NOMO-1 treated with DMSO at 0.1 percent for 48 hours (cell line): ENCODE measurements around the gene PRR12.

Experiments used
- DNase-seq: peaks from one replicate; lab custom pipeline; 2025; ENCODE audit not compliant: unreplicated experiment; lab: John Stamatoyannopoulos, UW

The PRR12 gene

DNA sequence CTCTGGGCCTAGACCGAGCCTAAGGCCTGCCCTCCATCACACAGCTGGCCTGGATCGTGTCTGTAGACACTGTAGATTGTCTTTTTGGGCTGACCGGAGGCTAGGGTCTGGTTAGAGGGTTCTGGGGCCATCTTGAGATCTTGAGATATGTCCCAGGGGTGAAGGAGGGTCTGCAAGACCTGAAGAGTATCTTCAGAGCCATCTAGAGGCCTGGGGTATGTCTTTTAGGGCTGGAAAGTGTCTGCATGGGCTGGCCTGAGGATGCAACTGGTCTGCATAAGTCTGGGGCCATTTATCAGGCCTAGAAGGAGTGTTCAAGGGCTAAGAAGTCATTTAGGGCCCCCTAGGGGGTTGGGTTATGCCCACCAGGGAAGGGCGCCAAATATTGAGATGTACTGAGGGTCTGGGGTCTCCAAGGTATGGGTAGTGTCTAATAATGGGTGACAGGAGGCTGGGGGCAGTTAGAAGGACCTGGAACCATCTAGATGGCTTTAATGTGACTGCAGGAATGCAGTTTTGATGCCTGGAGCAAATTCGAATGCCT, 51.6 kb downstream of the PRR12 start:
- DNase-seq = no peak

- DNase-seq = no peak
Observed at GRCh38 chr19:49643466-49643865, 52.5 kb downstream of the PRR12 start.

DNA sequence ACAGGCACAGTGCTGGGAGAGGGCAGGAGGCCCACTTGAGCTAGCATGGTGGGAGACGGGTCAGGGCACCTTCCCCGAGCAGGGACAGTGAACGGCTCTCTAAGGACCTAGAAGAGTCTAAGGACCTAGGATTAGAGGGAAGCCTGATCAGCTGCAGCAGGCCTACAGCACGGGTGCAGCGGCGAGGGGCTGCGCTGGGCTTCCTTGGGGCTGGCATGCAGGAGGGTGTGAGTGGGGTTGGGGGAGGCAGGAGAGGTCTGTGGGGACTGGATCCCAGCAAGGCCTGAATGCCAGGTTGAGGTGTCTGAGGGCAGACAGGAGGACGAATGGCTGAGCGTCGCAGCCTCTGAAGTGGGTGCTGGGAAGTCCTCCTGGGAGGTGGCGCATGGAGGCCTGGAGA, 54.6 kb downstream of the PRR12 start:
- no peak for DNase-seq

GRCh38 chr19:49645995-49646394, 55.0 kb downstream of the PRR12 start:
- no peak for DNase-seq

DNA sequence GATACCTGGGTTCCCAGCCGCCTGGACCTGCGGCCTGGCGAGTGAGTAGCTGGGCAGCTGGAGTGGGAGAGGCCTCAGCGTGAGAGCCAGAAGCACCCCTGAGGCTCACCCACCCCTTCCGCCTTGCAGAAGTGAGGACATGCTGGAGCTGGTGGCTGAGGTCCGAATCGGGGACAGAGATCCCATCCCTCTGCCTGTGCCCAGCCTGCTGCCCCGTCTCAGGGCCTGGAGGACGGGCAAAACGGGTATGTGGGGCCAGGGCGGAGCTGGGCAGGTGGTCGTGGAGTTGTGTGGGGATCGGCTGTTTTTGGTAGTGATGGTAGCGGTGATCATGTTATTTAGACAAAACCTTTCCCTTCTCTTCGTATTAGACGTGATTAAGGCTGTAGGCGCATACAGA, 55.6 kb downstream of the PRR12 start:
- no peak for DNase-seq

- no peak for DNase-seq
Observed at GRCh38 chr19:49651029-49651819, 60.2 kb downstream of the PRR12 start.

- no peak for DNase-seq
Observed at GRCh38 chr19:49651820-49652550, 61.0 kb downstream of the PRR12 start.

- no peak for DNase-seq
Observed at GRCh38 chr19:49652551-49653465, 61.8 kb downstream of the PRR12 start.

DNA sequence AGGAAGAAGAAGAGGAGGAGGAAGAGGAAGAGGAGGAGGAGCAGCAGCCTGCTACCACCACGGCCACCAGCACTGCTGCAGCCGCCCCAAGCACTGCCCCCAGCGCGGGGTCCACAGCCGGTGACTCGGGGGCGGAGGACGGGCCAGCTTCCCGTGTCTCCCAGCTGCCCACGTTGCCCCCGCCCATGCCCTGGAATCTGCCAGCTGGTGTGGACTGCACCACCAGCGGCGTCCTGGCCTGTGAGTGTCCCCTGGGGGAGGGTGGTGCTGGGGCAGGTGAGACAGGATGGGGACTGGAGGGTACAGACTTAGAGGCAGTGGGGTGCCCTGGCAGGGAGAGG, 62.5 kb downstream of the PRR12 start:
- no peak for DNase-seq

DNA sequence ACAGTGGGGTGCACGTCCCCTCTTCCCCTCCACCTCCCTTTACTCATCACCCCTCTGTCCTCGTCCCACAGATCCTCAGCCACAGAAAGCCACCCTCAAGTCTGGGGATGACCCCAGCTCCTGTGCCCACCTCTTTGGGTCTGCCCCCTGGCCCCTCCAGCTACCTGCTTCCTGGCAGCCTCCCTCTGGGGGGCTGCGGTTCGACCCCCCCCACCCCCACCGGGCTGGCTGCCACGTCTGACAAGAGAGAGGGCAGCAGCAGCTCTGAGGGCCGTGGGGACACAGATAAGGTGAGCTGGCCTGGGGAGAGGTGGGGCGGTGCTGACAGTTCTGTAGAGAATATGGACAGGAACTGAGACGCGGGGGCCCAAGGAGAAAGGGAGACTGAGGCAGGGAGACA, 63.6 kb downstream of the PRR12 start:
- no peak for DNase-seq

DNA sequence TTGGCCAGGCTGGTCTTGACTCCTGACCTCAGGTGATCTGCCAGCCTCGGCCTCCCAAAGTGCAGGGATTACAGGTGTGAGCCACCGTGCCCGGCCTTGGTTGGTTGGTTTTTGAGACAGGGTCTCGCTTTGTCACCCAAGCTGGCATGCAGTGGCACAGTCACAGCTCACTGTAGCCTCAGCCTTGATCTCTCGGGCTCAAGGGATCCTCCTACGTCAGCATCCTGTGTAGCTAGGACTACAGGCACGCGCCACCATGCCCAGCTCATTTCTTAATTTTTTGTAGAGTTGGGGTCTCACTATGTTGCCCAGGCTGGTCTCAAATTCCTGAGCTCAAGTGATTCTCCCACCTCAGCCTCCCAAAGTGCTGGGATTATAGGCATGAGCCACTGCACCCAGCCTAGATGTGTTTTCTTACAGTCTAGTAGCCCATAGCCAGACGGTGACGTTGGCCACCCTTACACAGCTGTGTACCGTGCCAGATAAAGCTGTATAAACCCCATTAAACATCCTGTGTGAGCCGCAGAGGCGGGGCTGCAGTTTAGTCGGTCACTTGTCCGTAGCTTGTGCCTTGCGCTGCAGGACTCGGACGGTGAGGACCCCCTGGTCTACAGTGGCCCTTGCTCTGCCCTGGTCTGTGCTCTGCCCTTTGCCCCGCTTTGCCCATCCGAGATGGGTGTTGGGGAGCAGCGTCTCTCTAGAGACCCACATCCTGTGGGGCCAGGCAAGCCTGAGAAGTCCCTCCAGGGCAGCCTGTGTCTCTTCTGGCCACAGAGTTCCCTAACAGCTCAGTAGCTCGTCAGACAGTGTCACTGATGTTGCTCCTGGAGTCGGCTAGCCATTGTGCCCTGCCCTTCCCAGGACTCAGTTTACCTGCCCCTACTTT, 64.8 kb downstream of the PRR12 start:
- DNase-seq = no peak

GRCh38 chr19:49656456-49657109, 65.6 kb downstream of the PRR12 start:
- DNase-seq = no peak

GRCh38 chr19:49657493-49658138, 66.6 kb downstream of the PRR12 start:
- no peak for DNase-seq

- no peak for DNase-seq
Observed at GRCh38 chr19:49658139-49658517, 67.1 kb downstream of the PRR12 start.

GRCh38 chr19:49658566-49659442, 67.8 kb downstream of the PRR12 start:
- no peak for DNase-seq

DNA sequence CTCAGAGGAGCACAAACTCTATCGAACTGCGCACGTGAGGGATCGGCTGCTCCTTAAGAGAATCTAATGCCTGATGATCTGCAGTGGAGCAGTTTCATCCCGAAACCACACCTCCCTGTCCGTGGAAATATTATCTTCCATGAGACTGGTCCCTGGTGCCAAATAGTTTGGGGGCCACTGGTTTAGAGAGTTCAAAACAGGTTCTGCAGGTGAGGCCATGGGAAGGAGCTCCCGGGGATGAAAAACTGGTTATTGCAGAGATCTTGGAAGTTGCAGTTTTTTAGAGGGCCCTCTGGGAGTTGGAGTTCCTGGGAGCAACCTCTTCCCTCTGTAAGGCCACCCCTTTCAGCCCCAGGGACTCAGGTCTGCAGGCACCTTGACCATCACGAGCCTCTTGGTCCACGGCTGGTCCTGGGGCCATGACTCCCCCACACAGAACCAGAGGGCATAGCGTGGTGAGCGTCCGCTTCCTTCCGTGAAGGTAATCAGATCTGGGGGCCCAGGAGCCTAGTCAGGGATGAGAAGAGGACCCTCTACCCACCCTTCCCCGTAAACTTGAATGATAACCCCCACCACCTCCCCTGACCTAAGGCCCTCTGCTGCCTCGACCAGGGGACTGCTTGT, 69.5 kb downstream of the PRR12 start:
- DNase-seq = no peak

- no peak for DNase-seq
Observed at GRCh38 chr19:49662011-49662410, 71.0 kb downstream of the PRR12 start.

GRCh38 chr19:49663224-49663623, 72.2 kb downstream of the PRR12 start:
- no peak for DNase-seq
